ENCODE measurements around the gene ZNF385A. TPM values are rescaled to one million over a fixed set of nuclear protein-coding genes. Genes with fewer than 3 reads are reported as not detected.

Gene ZNF385A
- total and polyA plus RNA-seq, 2 of the 8 experiments (the other 6 are each of a cell fraction or from before 2014, with no cell fraction given) = 5.2 to 14.3 TPM

GRCh38 chr12:54377007-54377406 is 7.5 kb downstream of the ZNF385A start:
- no peak for FAIRE-seq

More at GRCh38 chr12:54377007-54377406, 7.5 kb downstream of the ZNF385A start:
- Histone ChIP-seq H4K8ac (ENCODE audit: extremely low read depth, insufficient read depth, low read length) (no peak overlapping the region), H3K18ac (ENCODE audit: extremely low read depth, low read length) (no peak overlapping the region), H4K91ac (replicated peaks; ENCODE audit: insufficient read length, low read length) (no peak overlapping the region), H2AFZ (ENCODE audit: low read length) (no peak overlapping the region), H3K9ac (replicated peaks in 1 of 4; ENCODE audit: extremely low read depth in 1 of 4, low read depth in 3 of 4, low read length in 3 of 4) (no peak overlapping the region), H3K23me2 (ENCODE audit: low read depth, low read length) (peaks cover 2% of the 10 kb centered on the region; the same call in 1 of the 2 replicates), H3K56ac (replicated peaks; ENCODE audit: insufficient read length, low read depth, low read length) (no peak overlapping the region), H2BK12ac (ENCODE audit: low read depth, low read length) (no peak overlapping the region), H3K23ac (ENCODE audit: insufficient read length) (no peak overlapping the region), H3K36me3 (ENCODE audit: control insufficient read depth in 2 of 4, insufficient read depth in 4 of 4, low read length in 3 of 4) (peaks cover 0 to 12% (median 5%) of the 10 kb centered on the region in 4 experiments; a peak in 4 of 8 replicates), H3K14ac (ENCODE audit: insufficient read length) (no peak overlapping the region), H3K27ac (ENCODE audit: low read depth, low read length) (no peak overlapping the region), H3K4me2 (ENCODE audit: insufficient read depth in 1 of 2, low read depth in 2 of 2, low read length in 2 of 2) (no peak overlapping the region), H2BK15ac (ENCODE audit: low read length) (no peak overlapping the region), H2AK5ac (ENCODE audit: low read depth, low read length) (no peak overlapping the region), H3K79me2 (ENCODE audit: control insufficient read depth in 1 of 2, insufficient read depth in 2 of 2, low read length in 2 of 2) (no peaks in the 10 kb centered on the region), H3K4me1 (replicated peaks in 1 of 4; ENCODE audit: control insufficient read depth in 3 of 4, insufficient read depth in 4 of 4, low read length in 3 of 4) (peaks cover 0 to 11% (median 7%) of the 10 kb centered on the region in 4 experiments; a peak in 5 of 7 replicates), H3K27me3 (replicated peaks in 1 of 4; ENCODE audit: control insufficient read depth in 3 of 4, extremely low read depth in 1 of 4, insufficient read depth in 3 of 4, low read length in 3 of 4) (peaks cover 0 to 3% (median 1%) of the 10 kb centered on the region in 4 experiments; a peak in 2 of 7 replicates), H2BK5ac (ENCODE audit: low read depth, low read length) (no peak overlapping the region), H2BK120ac (replicated peaks; ENCODE audit: low read depth, low read length) (no peak overlapping the region), H3K4ac (replicated peaks; ENCODE audit: insufficient read length, low read depth, low read length) (no peak overlapping the region), H4K5ac (ENCODE audit: insufficient read length, low read depth, low read length) (no peak overlapping the region), H3K9me3 (ENCODE audit: insufficient read depth in 2 of 2, low read depth in 1 of 2, low read length in 1 of 2) (no peaks in the 10 kb centered on the region), H4K20me1 (replicated peaks in 1 of 2; ENCODE audit: control insufficient read depth in 1 of 2, insufficient read depth in 2 of 2, low read length in 2 of 2) (peaks cover 10 to 11% of the 10 kb centered on the region in 2 experiments), H2BK20ac (ENCODE audit: low read length) (no peak overlapping the region), H3K4me3 (ENCODE audit: extremely low read depth in 1 of 4, insufficient read depth in 2 of 4, low read depth in 3 of 4, low read length in 4 of 4) (no peak overlapping the region), H3K79me1 (ENCODE audit: low read depth, low read length) (0 out of 2 replicates have a peak, but pooled peaks cover 2% of the 10 kb centered on the region)
- 92% methylated on average over 2 of the region's 2 CpGs; no CpG with 5 or more reads in 1 of the 2 experiments for WGBS, 2 experiments (ENCODE audit: extremely low coverage in 1 of 2, insufficient coverage in 1 of 2, insufficient read length in 1 of 2, insufficient replicate concordance in 2 of 2, low coverage in 1 of 2, low lambda C conversion rate in 2 of 2, missing lambda C conversion rate in 1 of 2)
- CTCF ChIA-PET (ENCODE audit: partially characterized antibody) = interaction anchor here (0.8 to 9.7 kb wide), 4 partner anchors 14 to 161 kb away, joined by 3 to 110 read pairs (median 4); no protein-coding TSS in a partner anchor
- POLR2A ChIA-PET (ENCODE audit: partially characterized antibody) = interaction anchor here (1.0 to 1.2 kb wide), 2 partner anchors 8 to 90 kb away, joined by 3 to 4 read pairs; no protein-coding TSS in a partner anchor
- DNase-seq (ENCODE audit: low read depth in 1 of 2, low spot score in 2 of 2) = no peak
- TF ChIP-seq RFX5 (IDR thresholded peaks at IDR 0.05; ENCODE audit: borderline replicate concordance, low read depth, low read length) = no peak
- TF ChIP-seq PHF8 (conservative IDR thresholded peaks at IDR 0.05; ENCODE audit: low read depth, low read length) = no peak
- no peak for TF ChIP-seq RAD21 (IDR thresholded peaks at IDR 0.05 in 1 of 2, conservative IDR thresholded peaks at IDR 0.05 in 1 of 2; ENCODE audit: low read depth in 2 of 2, low read length in 2 of 2)
- TF ChIP-seq YY1 (IDR thresholded peaks at IDR 0.05; ENCODE audit: low read depth, low read length) = no peak
- no peak for TF ChIP-seq RBBP5 (IDR thresholded peaks at IDR 0.05; ENCODE audit: borderline replicate concordance, low read depth, low read length)
- no peak for TF ChIP-seq FOSL1 (IDR thresholded peaks at IDR 0.05; ENCODE audit: insufficient read depth, low read depth, low read length)
- TF ChIP-seq, protein P1, sequence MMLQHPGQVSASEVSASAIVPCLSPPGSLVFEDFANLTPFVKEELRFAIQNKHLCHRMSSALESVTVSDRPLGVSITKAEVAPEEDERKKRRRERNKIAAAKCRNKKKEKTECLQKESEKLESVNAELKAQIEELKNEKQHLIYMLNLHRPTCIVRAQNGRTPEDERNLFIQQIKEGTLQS (IDR thresholded peaks at IDR 0.05; ENCODE audit: insufficient read depth, low read depth, low read length) = no peak
- no peak for TF ChIP-seq EGR1 (IDR thresholded peaks at IDR 0.05; ENCODE audit: borderline replicate concordance, low read depth, low read length)
- no peak for TF ChIP-seq CREB1 (IDR thresholded peaks at IDR 0.05)
- no peak for TF ChIP-seq SP1 (IDR thresholded peaks at IDR 0.05; ENCODE audit: low read depth, low read length)
- no peak for TF ChIP-seq ASH2L (IDR thresholded peaks at IDR 0.05; ENCODE audit: low read length)
- no peak for TF ChIP-seq NRF1 (IDR thresholded peaks at IDR 0.05; ENCODE audit: low read depth, low read length)
- no peak for TF ChIP-seq BRCA1 (IDR thresholded peaks at IDR 0.05; ENCODE audit: low read depth, low read length)
- no peak for TF ChIP-seq ZNF274 (IDR thresholded peaks at IDR 0.05; ENCODE audit: borderline replicate concordance, extremely low read depth, low read length)
